HCT116 (cell line): ENCODE data around the gene RPS15A. TPM values are rescaled to one million over a fixed set of nuclear protein-coding genes. Genes with fewer than 3 reads are reported as not detected.

Experiments used
- ATAC-seq: fragments of 200-7000 bp; cut with Tn5 transposase; 2 replicates; pipeline ENCODE4 v1.9.1; 2020; ENCODE audit warnings: mild to moderate bottlenecking, moderate library complexity
- BruUV-seq: library from RNA; stranded (reverse); fragments of 400-500 nt; replicated peaks from 2 replicates; lab custom pipeline; 2021; lab: Mats Ljungman, UMichigan
- CTCF ChIA-PET: fragments of 300-600 bp; sonication (Branson Sonifier 250); formaldehyde crosslinking; loops from one replicate; lab custom pipeline; 2021; ENCODE audit warnings: antibody characterized with exemption; lab: Charles Lee
- POLR2A ChIA-PET: fragments of 300-600, 350-600 bp; sonication (Branson Sonifier 250); formaldehyde crosslinking; loops from one replicate; lab custom pipeline; 2021; ENCODE audit warnings: antibody characterized with exemption; lab: Charles Lee
- RAD21 ChIA-PET, 2 experiments: fragments of 300-600 bp; sonication (Branson Sonifier 250); formaldehyde crosslinking; loops; one replicate each; lab custom pipeline; 2023; ENCODE audit warnings: low total read pairs in 2 of 2; ENCODE audit not compliant: uncharacterized antibody in 2 of 2, unreplicated experiment in 2 of 2, low non-redundant PET in 1 of 2; lab: Charles Lee
- DNase-seq: peaks from one replicate; pipeline ENCODE4 v3.0.0-alpha.2; 2010; ENCODE audit warnings: low read depth, low spot score
- H2AFZ ChIP-seq: fragments of 200-600 bp; shearing (Covaris generic), sonication (generic); 2 replicates; pipeline ENCODE4 v1.6.1; 2017; ENCODE audit warnings: low read depth, mixed run types, mixed read lengths, antibody characterized with exemption, low read length; ENCODE audit not compliant: poor library complexity, severe bottlenecking
- H3K27ac ChIP-seq: 2 replicates; pipeline ENCODE4 v1.5.1; 2012; ENCODE audit warnings: low read depth, low read length
- H3K27me3 ChIP-seq: fragments of 200-600 bp; sonication (generic); 2 replicates; pipeline ENCODE4 v1.6.1; 2016; ENCODE audit warnings: mixed run types, low read length, mixed read lengths; ENCODE audit not compliant: insufficient read depth
- H3K36me3 ChIP-seq, 2 experiments: fragments of 200-500 bp in 1 of 2; fragments of 200-600 bp in 1 of 2; sonication (Bioruptor generic) in 1 of 2; sonication (generic) in 1 of 2; 2 replicates each; pipeline versions ENCODE4 v1.5.1 to v1.6.1; 2014 to 2016; ENCODE audit warnings: low read length in 2 of 2, inconsistent platforms in 1 of 2, mixed read lengths in 1 of 2, mixed run types in 1 of 2; ENCODE audit not compliant: insufficient read depth in 2 of 2, control insufficient read depth in 1 of 2
- H3K4me1 ChIP-seq, 2 experiments: fragments of 200-600 bp in 1 of 2; sonication (generic) in 1 of 2; 2 replicates each; pipeline versions ENCODE4 v1.5.1 to v1.6.1; 2012 to 2017; ENCODE audit warnings: low read length in 2 of 2, inconsistent platforms in 1 of 2, mild to moderate bottlenecking in 1 of 2, mixed read lengths in 1 of 2, mixed run types in 1 of 2, moderate library complexity in 1 of 2; ENCODE audit not compliant: insufficient read depth in 2 of 2, control insufficient read depth in 1 of 2
- H3K4me2 ChIP-seq: fragments of 200-600 bp; sonication (generic); 2 replicates; pipeline ENCODE4 v1.6.1; 2017; ENCODE audit warnings: mixed run types, low read length, mixed read lengths
- H3K4me3 ChIP-seq, 2 experiments: fragments of 200-600 bp in 1 of 2; sonication (generic) in 1 of 2; replicated peaks in 1 of 2; 2 replicates each; pipeline ENCODE4 v1.5.1; 2011 to 2016; ENCODE audit warnings: low read length in 2 of 2, control low read depth in 1 of 2, low read depth in 1 of 2, mild to moderate bottlenecking in 1 of 2, mixed read lengths in 1 of 2, mixed run types in 1 of 2
- H3K79me2 ChIP-seq: fragments of 200-600 bp; sonication (generic); 2 replicates; pipeline ENCODE4 v1.6.1; 2017; ENCODE audit warnings: mild to moderate bottlenecking, mixed run types, low read length, moderate library complexity, mixed read lengths; ENCODE audit not compliant: insufficient read depth
- H3K9ac ChIP-seq: fragments of 200-600 bp; sonication (generic); 2 replicates; pipeline ENCODE4 v1.6.1; 2016; ENCODE audit warnings: low read length, mixed read lengths
- H3K9me2 ChIP-seq: fragments of 200-600 bp; sonication (generic), shearing (Covaris generic); 2 replicates; pipeline ENCODE4 v1.6.1; 2017; ENCODE audit warnings: mixed run types, mild to moderate bottlenecking, moderate library complexity; ENCODE audit not compliant: insufficient read depth
- H3K9me3 ChIP-seq, 2 experiments: fragments of 200-500 bp in 1 of 2; fragments of 200-600 bp in 1 of 2; sonication (Bioruptor generic) in 1 of 2; sonication (generic) in 1 of 2; 2 replicates each; pipeline ENCODE4 v1.6.1; 2014 to 2017; ENCODE audit warnings: low read length in 2 of 2, mixed read lengths in 2 of 2, inconsistent platforms in 1 of 2, low read depth in 1 of 2, mild to moderate bottlenecking in 1 of 2, mixed run types in 1 of 2, moderate library complexity in 1 of 2; ENCODE audit not compliant: control insufficient read depth in 1 of 2, insufficient read depth in 1 of 2
- H4K20me1 ChIP-seq: fragments of 200-600 bp; sonication (generic), shearing (Covaris generic); 2 replicates; pipeline ENCODE4 v1.6.1; 2017; ENCODE audit warnings: mixed run types, mild to moderate bottlenecking, moderate library complexity; ENCODE audit not compliant: insufficient read depth
- ATF3 ChIP-seq: IDR thresholded peaks from 2 replicates; pipeline ENCODE4 v1.6.1; 2012
- EGR1 ChIP-seq: IDR thresholded peaks from 2 replicates; pipeline ENCODE4 v1.6.1; 2012; ENCODE audit warnings: low read depth
- EZH2 ChIP-seq: fragments of 200-600 bp; sonication (generic); IDR thresholded peaks from 2 replicates; pipeline ENCODE4 v1.6.1; 2017; ENCODE audit warnings: antibody characterized with exemption, mixed run types
- POLR2A ChIP-seq: IDR thresholded peaks from 2 replicates; pipeline ENCODE4 v1.7.0; 2011; ENCODE audit warnings: borderline replicate concordance; ENCODE audit not compliant: insufficient read depth, insufficient read length; ENCODE audit errors: extremely low read depth
- RAD21 ChIP-seq: IDR thresholded peaks from 2 replicates; pipeline ENCODE4 v1.6.1; 2012; ENCODE audit warnings: low read depth, mild to moderate bottlenecking
- SIN3A ChIP-seq: IDR thresholded peaks from 2 replicates; pipeline ENCODE4 v1.6.1; 2012; ENCODE audit warnings: low read depth
- SP1 ChIP-seq: IDR thresholded peaks from 2 replicates; pipeline ENCODE4 v1.6.1; 2012; ENCODE audit warnings: low read depth
- TCF7L2 ChIP-seq: IDR thresholded peaks from 2 replicates; pipeline ENCODE4 v1.7.0; 2011; ENCODE audit warnings: borderline replicate concordance, inconsistent platforms; ENCODE audit not compliant: insufficient read depth, insufficient read length; ENCODE audit errors: extremely low read depth
- YY1 ChIP-seq: IDR thresholded peaks from 2 replicates; pipeline ENCODE4 v1.6.1; 2011; ENCODE audit warnings: low read length, low read depth, moderate library complexity, mild to moderate bottlenecking; ENCODE audit not compliant: insufficient replicate concordance; ENCODE audit errors: extremely low read depth
- ZBTB33 ChIP-seq: IDR thresholded peaks from 2 replicates; pipeline ENCODE4 v1.6.1; 2011; ENCODE audit warnings: mild to moderate bottlenecking, low read length, moderate library complexity; ENCODE audit not compliant: insufficient replicate concordance; ENCODE audit errors: extremely low read depth
- intact Hi-C: fragments of 100-400 bp; cut with micrococcal nuclease; formaldehyde crosslinking; loops from 2 replicates; pipeline ENCODE4 v1.10.0; 2022
- total RNA-seq: library from RNA; stranded (reverse); gene quantifications from one replicate; pipeline ENCODE4 v1.2.1, GENCODE V29; 2021; ENCODE audit not compliant: unreplicated experiment

RPS15A gene
- total RNA-seq, 1 experiment from 2014 or later, result 1,686 TPM

- Histone ChIP-seq H3K27ac (no peak overlapping the region), H3K9ac (no peak overlapping the region), H3K4me1 (no peaks in the 10 kb centered on the region), H3K9me2 (no peaks in the 10 kb centered on the region), H3K4me3 (no peak overlapping the region), H3K9me3 (no peaks in the 10 kb centered on the region), H3K36me3 (peaks cover 75 to 81% of the 10 kb centered on the region in 2 experiments), H4K20me1 (no peaks in the 10 kb centered on the region; the same call in 1 of the 2 replicates), H3K4me2 (no peak overlapping the region), H2AFZ (no peak overlapping the region), H3K79me2 (0 out of 2 replicates have a peak, but pooled peaks cover 4% of the 10 kb centered on the region), H3K27me3 (no peaks in the 10 kb centered on the region)
- BruUV-seq, result no TSS peak
- no peak for TF ChIP-seq POLR2A
- TF ChIP-seq YY1, result no peak
- TF ChIP-seq SIN3A, result no peak
- TF ChIP-seq EZH2, result no peak
- no peak for TF ChIP-seq RAD21
- no peak for TF ChIP-seq SP1
- no peak for TF ChIP-seq ATF3
- no peak for TF ChIP-seq TCF7L2
- TF ChIP-seq ZBTB33, result no peak
- TF ChIP-seq EGR1, result no peak
- ATAC-seq (no peak), DNase-seq (no peak)
- POLR2A ChIA-PET, result no interaction called here
- intact Hi-C loops, result loop anchor here (5.0 kb wide), 1 partner anchor 32 kb away; no protein-coding TSS in a partner anchor
- CTCF ChIA-PET, result no interaction called here
- RAD21 ChIA-PET, result no interaction called here
These were observed 44.7 kb upstream of the RPS15A start for GRCh38 chr16:18834864-18835263.
